DMS153 treated with DMSO at 0.1 percent for 48 hours (cell line): ENCODE measurements around the gene GTF3A.

Experiments used
- DNase-seq: peaks from one replicate; lab custom pipeline; 2025; ENCODE audit not compliant: unreplicated experiment; lab: John Stamatoyannopoulos, UW

Gene GTF3A

GRCh38 chr13:27446986-27447583 is 22.7 kb downstream of the GTF3A start:
- no peak for DNase-seq

- no peak for DNase-seq
Observed at GRCh38 chr13:27448308-27448707, 23.9 kb downstream of the GTF3A start.

GRCh38 chr13:27449081-27449603 is 24.7 kb downstream of the GTF3A start:
- no peak for DNase-seq

GRCh38 chr13:27449936-27450828 is 25.8 kb downstream of the GTF3A start, which contains the start of gene MTIF3:
TSS of gene MTIF3 (minus strand) at chr13:27450564. CDS start at chr13:27440448, 10,116 bp downstream.
- peak; percentile 93 for DNase-seq

- no peak for DNase-seq
Observed at GRCh38 chr13:27450921-27451471, 26.6 kb downstream of the GTF3A start.

- peak; percentile 1 for DNase-seq
Observed at GRCh38 chr13:27455331-27455855, 31.0 kb downstream of the GTF3A start.

GRCh38 chr13:27461940-27462584 is 37.6 kb downstream of the GTF3A start:
- DNase-seq, result no peak

GRCh38 chr13:27463500-27463899 is 39.1 kb downstream of the GTF3A start:
- no peak for DNase-seq

- no peak for DNase-seq
Observed at GRCh38 chr13:27465611-27466010, 41.2 kb downstream of the GTF3A start.

GRCh38 chr13:27466513-27466912 is 42.1 kb downstream of the GTF3A start:
- no peak for DNase-seq

- DNase-seq, result no peak
Observed at GRCh38 chr13:27470075-27470820, 45.8 kb downstream of the GTF3A start.

GRCh38 chr13:27472441-27472840 is 48.0 kb downstream of the GTF3A start:
- no peak for DNase-seq

- no peak for DNase-seq
Observed at GRCh38 chr13:27472941-27473340, 48.5 kb downstream of the GTF3A start.

- no peak for DNase-seq
Observed at GRCh38 chr13:27474751-27475268, 50.4 kb downstream of the GTF3A start.

GRCh38 chr13:27476943-27477703 is 52.7 kb downstream of the GTF3A start:
- DNase-seq, result peak; percentile 51

- DNase-seq, result no peak
Observed at GRCh38 chr13:27481766-27482165, 57.3 kb downstream of the GTF3A start.

GRCh38 chr13:27482983-27483382 is 58.6 kb downstream of the GTF3A start:
- no peak for DNase-seq

- DNase-seq, result no peak
Observed at GRCh38 chr13:27483421-27483820, 59.0 kb downstream of the GTF3A start.
